ENCODE results near the gene SLC2A6.

Gene SLC2A6

DNA sequence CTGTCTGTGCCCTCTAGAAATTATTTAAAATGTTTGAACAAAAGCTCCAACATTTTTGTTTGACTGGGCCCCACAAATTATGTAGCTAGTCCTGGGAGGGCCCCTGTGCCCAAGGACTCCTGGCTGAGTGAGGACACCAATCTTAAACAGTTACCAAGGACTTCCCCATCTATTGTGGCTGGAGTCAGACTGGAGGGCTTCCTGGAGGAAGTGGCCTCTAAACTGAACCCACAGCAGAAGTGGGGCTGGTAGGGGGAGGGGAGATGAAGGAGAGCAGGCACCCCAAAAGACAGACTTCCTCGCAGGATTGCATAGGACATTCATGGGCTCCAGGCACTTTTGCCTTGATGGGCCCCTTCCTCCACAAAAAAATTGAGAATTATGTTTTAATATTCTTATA lies 48.7 kb downstream of the SLC2A6 start:
- no peak for FAIRE-seq

DNA sequence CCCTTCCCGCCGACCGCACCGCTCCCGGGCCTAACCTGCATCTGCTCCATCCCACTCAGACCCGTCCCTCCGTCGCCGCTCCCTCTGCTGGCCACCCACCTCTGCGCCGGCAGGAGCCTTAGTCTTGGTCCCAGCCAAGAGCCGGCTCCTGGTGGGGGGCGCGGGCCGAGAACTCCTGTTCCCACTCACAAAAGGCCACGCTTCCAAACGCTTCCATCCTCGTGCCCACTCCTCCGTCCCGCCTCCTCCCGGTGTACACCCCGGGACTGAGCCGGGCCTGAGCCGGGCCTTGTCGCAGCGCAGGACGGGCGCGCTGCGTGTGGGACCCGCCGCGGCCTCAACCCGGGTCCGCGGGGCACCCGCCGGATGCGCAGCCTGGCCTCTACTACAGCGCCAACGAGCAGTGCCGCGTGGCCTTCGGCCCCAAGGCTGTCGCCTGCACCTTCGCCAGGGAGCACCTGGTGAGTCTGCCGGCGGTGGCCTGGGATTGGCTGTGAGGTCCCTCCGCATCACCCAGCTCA lies 49.2 kb downstream of the SLC2A6 start:
- no peak for FAIRE-seq

DNA sequence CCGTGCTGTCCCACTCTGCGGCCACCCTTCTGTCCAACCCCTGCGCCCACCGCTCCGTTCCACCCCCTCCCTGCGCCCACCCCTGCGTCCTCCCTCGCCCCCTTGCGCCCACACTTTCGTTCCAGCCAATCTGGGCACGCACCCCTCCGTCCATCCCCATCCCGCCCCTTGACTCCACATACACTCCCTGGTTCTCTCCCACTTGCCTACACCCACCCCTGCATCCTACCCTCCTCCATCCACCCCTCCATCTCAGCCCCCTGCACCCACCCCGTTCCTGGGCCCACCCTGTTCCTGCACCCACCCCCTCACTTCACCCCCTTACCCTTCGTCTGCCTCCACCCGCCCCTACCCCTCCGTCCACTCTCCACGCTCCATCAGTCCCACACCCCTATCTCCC lies 49.7 kb downstream of the SLC2A6 start:
- FAIRE-seq = no peak

DNA sequence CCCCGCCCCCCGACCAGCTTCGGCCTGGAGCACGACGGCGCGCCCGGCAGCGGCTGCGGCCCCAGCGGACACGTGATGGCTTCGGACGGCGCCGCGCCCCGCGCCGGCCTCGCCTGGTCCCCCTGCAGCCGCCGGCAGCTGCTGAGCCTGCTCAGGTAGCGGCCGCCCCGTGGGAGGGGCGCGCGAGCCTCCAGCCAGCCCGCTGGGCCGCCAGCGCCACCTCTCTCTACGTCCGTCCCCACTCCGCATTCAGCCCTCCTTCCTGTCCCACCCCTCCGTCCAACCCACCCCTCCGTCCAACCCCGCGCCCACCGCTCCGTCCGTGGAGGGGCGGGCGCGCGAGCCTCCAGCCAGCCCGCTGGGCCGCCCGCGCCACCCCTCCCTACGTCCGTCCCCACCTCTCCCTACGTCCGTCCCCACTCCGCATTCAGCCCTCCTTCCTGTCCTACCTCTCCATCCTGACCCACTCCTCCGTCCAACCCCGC lies 50.2 kb downstream of the SLC2A6 start:
- no peak for FAIRE-seq

DNA sequence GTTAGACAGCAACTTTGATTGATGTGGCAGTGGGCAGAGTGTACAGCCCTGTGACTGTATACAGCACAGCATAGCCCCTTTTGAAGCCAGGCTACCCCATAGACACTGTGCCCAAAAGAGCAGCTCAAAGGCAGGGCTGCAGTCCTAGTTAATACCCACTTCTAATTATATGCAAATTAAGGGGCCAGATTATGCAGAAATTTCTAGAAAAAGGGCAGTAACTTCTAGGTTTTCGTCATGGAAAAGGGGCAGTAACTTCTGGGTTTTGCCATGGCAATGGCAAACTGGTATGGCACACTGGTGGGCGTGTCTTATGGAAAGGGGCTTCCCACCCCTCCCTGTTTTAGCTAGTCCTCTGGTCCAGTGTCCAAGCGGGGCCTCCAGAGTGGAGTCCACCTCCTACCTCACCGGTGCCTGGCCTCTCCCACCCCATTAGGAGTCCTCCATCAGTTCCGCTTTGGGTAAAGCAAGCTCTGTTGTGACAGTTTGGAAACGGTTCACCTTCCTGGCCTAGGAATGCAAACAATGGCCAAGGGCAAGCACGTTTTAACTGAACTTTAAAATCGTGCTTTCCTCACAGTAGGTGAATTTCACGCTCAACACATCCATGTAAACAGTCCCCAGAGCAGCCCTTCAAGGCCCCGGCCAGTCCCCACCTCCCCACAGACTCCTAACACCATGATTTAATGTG lies 51.1 kb downstream of the SLC2A6 start:
- no peak for FAIRE-seq

DNA sequence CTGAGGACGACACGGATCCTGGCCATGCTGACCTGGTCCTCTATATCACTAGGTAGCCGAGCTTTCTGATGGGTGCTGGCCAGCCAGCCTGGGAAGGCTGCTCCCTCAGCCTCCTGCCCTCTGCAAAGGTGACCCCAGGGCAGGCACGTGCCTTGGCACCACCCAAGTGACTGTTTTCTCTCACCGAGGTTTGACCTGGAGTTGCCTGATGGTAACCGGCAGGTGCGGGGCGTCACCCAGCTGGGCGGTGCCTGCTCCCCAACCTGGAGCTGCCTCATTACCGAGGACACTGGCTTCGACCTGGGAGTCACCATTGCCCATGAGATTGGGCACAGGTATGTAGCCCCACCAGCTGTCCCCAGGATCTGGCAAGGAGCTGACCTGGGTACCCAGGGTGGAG lies 52.9 kb downstream of the SLC2A6 start:
- no peak for FAIRE-seq

DNA sequence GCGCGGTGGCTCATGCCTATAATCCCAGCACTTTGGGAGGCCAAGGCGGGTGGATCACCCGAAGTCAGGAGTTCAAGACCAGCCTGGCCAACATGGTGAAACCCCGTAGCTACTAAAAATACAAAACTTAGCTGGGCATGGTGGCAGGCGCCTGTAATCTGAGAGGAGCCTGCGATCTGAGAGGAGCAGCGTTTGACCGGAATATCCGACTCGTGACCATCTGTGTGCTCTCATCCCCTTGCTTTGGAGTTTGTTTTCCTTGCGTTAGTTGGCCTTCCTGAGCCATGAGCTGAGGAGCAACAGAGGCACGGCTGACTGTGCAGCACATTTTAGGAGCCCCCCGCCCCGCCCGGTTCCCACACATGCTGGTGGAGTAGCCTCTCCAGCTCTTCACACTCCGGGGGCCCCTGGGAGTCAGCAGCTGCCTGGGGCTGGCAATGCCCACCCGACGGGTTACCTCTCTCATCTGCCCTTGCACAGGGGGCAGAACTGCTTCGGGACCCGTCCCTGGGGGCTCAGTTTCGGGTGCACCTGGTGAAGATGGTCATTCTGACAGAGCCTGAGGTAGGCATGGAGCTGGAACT lies 53.8 kb downstream of the SLC2A6 start:
- FAIRE-seq = no peak

DNA sequence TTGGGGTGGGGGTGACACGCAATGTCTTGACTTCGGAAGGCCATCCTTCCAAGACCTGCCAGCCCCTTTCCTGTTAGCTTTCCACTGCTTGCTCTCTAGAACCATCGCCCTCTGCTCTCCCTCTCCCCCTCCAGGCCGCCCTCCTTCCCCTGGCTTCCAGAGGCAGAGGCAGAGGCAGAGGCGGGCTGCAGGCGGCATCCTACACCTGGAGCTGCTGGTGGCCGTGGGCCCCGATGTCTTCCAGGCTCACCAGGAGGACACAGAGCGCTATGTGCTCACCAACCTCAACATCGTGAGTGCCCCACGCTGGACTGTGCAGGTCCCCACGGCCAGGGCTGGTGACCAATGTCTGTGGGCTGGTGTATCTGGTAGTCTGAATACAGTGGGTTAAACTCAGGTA lies 54.7 kb downstream of the SLC2A6 start:
- FAIRE-seq = no peak

DNA sequence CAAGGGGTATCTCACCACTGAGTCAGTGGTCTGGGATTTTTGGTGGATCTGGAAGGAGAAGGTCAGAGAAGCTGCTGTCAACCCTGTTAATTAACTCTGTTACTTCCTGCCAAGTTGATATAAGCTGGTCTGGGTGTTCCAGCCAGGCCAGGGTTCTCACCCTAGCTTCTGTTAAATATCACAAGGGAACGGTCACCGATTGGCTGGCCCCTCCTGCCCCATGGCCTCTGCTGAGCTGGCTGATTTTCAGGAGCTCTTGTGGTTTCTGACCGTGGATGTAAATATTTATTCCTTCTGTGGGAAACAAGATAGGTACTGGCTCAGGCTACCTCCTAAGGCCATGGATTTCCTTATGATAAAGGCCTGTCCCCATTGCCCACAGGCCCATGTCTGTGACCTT lies 55.7 kb downstream of the SLC2A6 start:
- no peak for FAIRE-seq

DNA sequence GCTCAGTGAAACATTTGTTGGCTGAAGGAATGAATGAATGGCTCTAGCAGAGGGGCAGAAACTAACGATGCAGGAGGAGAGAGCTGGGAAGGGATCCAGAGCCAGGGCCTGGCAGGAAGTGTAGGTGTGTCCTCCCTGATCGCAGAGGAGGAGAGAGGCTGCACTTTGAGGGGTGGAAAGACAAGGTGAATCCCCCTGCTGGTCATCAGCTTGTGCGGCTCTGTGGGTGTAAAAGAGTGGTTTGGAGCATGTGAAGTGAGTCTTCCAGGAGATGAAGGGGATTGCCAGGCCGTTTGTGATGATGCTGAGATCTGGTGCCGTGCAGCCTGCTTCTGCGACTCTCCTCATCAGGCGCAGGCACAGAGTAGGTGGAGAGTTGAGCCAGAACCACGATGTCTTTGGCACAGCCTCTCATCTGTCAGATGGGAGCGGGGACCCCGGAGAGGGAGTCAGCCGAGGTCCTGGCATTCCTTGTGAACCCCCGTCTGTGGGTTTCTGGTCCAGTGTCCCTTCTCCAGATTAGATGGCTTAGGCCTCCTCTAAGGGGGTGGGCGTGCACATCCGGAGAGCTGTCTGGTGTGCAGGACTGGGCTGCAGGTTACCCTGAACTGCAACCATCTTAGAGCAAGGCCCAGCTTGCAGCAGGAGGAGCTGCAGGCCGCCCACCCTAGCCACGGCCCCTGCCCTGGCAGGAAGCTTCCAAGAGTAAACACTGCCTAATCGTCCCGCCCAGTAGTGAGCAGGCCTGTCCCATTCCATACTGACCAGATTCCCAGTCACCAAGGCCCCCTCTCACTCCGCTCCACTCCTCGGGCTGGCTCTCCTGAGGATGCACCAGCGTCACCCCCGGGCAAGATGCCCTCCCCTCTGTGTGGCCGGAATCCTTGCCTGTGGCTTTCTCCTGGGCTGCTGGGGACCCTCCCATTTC lies 57.0 kb downstream of the SLC2A6 start, which contains the start of gene ADAMTS13:
ADAMTS13 (plus strand) TSS at position 753 of the 928 bp plus-strand sequence; CDS start at position 830, 77 bp downstream.
- no peak for FAIRE-seq

Measured in A204.1 (cell line).